HEK293T (cell line): ENCODE results near the gene PIK3R1.

ENCODE experiments used
- ARNT ChIP-seq: fragments of 450-650 bp; IDR thresholded peaks from 2 replicates; pipeline ENCODE4 v1.6.1; 2017; ENCODE audit warnings: mild to moderate bottlenecking
- BHLHE40 ChIP-seq: fragments of 450-650 bp; IDR thresholded peaks from 2 replicates; pipeline ENCODE4 v1.6.1; 2016; ENCODE audit warnings: mild to moderate bottlenecking, moderate library complexity, borderline replicate concordance
- FOXK2 ChIP-seq: fragments of 450-650 bp; IDR thresholded peaks from 2 replicates; pipeline ENCODE4 v1.6.1; 2016; ENCODE audit warnings: mild to moderate bottlenecking
- NFRKB ChIP-seq: fragments of 450-650 bp; IDR thresholded peaks from 2 replicates; pipeline ENCODE4 v1.6.1; 2016; ENCODE audit warnings: mild to moderate bottlenecking, moderate library complexity
- SP1 ChIP-seq: fragments of 450-650 bp; IDR thresholded peaks from 2 replicates; pipeline ENCODE4 v1.6.1; 2017
- ZNF384 ChIP-seq: fragments of 450-650 bp; IDR thresholded peaks from 2 replicates; pipeline ENCODE4 v1.6.1; 2016

DNA sequence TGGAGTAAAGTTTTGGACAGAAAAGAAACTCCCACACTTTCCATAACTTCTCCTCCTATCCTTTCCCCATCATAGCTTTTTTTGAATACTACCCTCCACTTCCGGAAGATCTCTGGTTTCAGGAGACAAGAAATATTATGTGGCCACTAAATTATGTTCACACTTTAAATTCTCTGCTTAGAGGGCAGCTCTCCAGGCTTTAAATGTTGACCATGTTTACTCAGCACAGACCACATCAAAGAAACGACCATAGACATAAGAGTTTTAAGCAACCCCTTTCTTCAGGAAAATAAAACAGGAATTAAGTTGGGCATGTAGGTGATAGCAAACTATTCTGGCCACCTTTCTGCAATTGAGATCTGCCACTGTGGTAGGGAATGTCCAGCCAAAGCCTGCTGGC is 97.8 kb downstream of the PIK3R1 start:
- TF ChIP-seq ZNF384 (no peak), NFRKB (no peak), SP1 (no peak), FOXK2 (no peak), ARNT (no peak), BHLHE40 (no peak)
